ENCODE measurements around the gene CAMK2N1.

Gene CAMK2N1

GRCh38 chr1:20486457-20487235, 636 bp upstream of the CAMK2N1 start:
- TF ChIP-seq GATA3 (IDR thresholded peaks at IDR 0.05; ENCODE audit: low read depth, low read length) (no peak), GATA2 (IDR thresholded peaks at IDR 0.05; ENCODE audit: low read depth, low read length) (no peak)

DNA sequence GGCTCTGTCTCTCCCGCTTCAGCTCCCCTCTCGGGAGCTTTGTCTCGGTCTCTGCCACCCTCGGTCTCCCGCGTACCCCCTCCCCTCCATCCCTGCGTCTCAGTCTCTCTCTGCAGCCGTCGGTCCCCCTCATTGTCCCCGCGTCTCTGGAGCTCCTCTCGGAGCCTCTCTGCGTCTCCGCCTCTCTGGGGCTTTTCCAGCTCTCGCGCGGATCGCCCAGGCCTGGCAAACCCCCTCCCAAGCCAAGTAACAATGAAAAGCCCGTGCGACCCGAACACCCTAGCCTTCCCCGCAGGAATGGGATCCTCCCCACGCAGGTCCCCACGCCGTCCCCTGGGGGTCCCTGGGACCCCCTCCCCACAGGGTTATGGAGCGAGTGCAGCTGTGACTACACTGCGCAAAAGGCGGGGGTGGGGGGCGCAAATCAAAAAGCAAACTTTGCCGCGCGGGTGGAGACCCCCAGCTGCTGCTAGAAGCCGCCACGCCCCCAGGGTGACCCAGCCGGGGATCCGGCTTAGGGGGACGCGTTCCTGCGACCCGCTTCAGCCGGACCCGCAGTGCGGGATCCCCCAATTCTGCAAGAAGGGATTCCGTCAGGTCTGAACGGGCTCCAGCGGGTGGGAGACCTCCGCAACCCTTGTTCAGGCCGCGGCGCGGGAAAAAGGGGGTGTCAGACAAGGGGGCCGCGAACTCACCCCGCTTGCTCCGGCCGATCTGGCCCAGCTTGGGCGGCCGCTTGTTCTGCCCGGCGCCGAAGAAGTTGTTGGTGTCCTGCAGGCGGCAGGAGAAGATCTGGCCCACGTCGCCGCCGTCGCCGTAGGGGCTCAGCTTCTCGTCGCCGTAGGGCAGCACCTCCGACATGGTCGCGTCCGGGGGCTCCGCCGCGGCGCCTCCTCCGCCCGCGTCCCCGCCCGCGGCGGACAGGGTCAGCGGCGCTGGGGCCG, 1.2 kb downstream of the CAMK2N1 start:
- TF ChIP-seq GATA3 (IDR thresholded peaks at IDR 0.05; ENCODE audit: low read depth, low read length) (no peak), GATA2 (IDR thresholded peaks at IDR 0.05; ENCODE audit: low read depth, low read length) (no peak)

DNA sequence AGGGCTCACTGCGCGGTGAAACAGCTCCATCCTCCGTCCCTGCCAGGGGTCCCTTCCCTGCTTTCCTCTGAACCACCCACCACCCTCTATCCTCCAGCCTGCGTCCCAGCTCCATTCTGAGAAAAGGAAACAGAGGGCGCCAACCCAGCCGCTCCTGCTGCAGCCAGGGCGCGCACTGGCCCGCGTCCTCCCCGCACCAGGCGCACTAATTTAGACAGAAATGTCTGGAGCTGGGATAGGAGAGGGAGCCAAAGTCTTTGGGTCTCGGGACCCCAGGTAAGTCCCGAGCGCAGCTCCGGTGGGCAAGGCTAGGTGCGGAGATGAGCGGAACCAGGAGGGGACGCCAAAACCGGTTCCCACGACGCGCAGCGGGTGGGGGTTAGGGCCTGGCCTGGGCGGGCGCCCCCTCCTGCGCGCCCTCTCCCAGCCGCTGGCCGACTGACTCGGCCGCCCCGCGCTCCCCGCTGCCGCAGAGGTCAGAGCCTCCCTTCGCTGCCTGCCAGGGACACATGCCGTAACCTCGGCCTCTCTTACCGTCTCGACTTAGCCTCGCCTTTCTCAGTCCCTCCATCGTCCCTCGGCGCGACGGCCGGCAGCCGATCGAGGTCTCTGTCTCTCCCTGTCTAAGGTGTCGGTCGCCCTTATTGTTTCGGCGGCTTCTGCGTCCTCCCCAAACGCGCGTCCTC, 2.0 kb downstream of the CAMK2N1 start:
- TF ChIP-seq GATA2 (IDR thresholded peaks at IDR 0.05; ENCODE audit: low read depth, low read length) (no peak), GATA3 (IDR thresholded peaks at IDR 0.05; ENCODE audit: low read depth, low read length) (no peak)

GRCh38 chr1:20483098-20483832, 2.7 kb downstream of the CAMK2N1 start:
- TF ChIP-seq GATA2 (IDR thresholded peaks at IDR 0.05; ENCODE audit: low read depth, low read length) (no peak), GATA3 (IDR thresholded peaks at IDR 0.05; ENCODE audit: low read depth, low read length) (no peak)

DNA sequence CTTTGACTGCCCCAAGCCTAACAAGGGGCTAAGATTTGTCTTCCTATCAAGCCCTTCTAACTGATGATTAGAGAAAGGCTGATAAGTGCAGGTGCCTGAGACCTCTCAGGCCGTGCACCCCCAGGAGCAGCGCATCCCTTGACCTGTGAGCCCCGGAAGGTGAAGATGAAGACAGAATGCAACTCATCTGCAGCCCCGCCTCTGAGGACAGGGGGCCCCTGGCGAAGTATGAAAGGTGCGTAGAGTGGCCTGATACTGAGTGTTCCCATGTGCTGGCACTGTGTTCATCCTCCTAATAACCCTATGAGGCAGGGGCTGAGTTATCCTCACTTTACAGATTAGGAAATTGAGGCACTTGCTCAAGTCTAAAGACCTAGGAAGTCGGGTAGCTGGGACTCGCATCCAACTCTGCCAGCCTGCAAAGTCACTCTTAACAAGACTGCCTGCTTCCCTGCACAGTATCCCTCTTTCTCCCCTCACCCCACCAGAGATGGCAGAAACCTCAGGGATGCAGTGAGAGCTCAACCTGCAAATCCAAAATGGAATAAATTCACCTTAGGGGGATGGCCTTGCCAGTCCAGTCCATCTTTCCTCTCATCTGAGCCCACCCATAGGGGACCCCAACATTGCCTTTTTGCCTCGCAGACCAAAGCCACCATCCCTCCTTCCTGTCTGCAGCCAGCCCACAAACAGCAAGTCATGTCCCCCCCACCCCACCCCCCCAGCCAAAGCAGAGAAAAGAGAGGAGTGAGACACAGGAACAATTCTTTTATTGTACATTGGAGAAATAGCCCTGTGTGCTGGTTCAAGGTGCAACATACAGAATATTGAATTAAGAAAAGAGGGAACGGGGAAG, 4.1 kb downstream of the CAMK2N1 start:
- TF ChIP-seq GATA3 (IDR thresholded peaks at IDR 0.05; ENCODE audit: low read depth, low read length) (no peak), GATA2 (IDR thresholded peaks at IDR 0.05; ENCODE audit: low read depth, low read length) (no peak)

DNA sequence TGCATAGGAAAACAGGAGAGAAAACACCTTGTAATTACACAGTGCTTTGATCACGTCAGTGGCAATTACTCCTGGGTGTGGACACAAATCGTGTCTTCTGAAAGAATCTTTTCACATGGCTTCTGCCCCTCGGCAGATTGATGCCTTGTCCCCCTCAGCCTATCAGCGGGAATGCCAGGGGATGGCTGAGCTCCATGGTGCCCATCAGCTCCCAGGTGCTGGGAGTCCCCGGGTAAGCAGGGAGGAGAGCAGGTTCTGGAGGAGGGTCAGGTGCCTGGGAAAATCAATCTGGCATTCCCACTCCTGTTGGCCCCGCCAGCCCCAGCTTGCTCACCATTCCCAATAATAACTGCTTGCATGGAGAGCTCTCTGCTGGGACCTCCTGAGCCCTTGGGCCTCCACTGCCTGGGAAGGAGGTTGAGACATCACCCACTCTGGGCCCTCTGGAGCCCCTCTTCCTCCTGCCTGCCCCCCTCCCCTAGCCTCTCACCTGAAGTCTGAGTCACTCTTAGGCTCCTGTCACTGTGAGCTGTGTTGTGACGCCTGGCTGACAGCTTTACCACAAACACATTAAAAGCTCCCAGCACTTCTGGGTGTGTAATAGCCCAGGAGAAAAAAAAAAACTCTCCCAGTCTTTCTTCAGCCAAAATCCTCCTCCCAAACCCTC, 4.9 kb downstream of the CAMK2N1 start:
- no peak for TF ChIP-seq GATA3 (IDR thresholded peaks at IDR 0.05; ENCODE audit: low read depth, low read length)
- no peak for TF ChIP-seq GATA2 (IDR thresholded peaks at IDR 0.05; ENCODE audit: low read depth, low read length)

- TF ChIP-seq GATA2 (IDR thresholded peaks at IDR 0.05; ENCODE audit: low read depth, low read length) (no peak), GATA3 (IDR thresholded peaks at IDR 0.05; ENCODE audit: low read depth, low read length) (no peak)
Measured at GRCh38 chr1:20480243-20480944, 5.6 kb downstream of the CAMK2N1 start.

DNA sequence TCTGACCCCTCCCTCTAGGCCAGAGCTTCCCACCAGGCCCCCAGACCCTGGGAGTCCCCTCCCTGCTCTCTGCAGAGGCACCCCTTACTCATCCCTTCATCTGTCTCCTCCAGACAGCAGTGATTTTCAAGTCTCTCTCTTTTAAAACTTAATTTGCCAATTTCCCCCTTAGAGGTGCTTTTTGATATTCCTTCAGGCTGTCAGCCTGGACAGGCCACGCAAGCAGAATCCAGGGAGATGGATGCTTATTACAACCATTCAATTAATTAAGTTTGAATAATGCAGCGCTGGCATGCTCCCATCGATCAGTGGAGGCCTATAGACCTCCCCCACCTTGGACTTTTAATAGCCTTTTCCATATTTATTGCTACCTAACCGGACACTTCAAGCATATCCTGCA, 6.2 kb downstream of the CAMK2N1 start:
- TF ChIP-seq GATA2 (IDR thresholded peaks at IDR 0.05; ENCODE audit: low read depth, low read length) (no peak), GATA3 (IDR thresholded peaks at IDR 0.05; ENCODE audit: low read depth, low read length) (no peak)

DNA sequence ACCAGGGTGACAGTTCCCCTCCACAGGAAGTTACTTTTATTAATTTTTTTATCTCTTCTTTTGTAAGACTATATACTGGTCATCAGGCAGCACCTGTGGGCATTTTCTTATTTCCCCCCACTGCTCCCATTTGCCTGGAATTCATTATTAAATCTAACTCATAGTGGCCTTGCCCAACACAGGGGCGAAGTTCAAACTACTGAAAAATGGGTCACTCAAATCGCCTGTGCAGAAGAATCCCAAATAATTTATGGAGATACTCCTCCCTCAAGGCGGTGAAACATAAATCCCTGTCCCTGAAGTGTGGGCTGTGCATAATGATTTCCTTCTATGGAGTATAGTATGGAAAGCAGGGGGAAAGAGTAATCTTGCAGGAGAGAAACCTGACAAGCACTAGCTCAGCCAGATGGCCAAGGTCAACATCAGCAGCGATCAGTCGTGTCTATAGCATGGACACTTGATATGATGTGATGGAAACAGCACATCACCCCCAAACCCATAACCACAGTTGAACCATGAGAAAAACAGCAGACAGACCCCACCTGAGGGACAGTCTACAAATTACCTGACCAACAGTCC, 7.9 kb downstream of the CAMK2N1 start:
- no peak for TF ChIP-seq GATA2 (IDR thresholded peaks at IDR 0.05; ENCODE audit: low read depth, low read length)
- TF ChIP-seq GATA3 (IDR thresholded peaks at IDR 0.05; ENCODE audit: low read depth, low read length) = no peak

DNA sequence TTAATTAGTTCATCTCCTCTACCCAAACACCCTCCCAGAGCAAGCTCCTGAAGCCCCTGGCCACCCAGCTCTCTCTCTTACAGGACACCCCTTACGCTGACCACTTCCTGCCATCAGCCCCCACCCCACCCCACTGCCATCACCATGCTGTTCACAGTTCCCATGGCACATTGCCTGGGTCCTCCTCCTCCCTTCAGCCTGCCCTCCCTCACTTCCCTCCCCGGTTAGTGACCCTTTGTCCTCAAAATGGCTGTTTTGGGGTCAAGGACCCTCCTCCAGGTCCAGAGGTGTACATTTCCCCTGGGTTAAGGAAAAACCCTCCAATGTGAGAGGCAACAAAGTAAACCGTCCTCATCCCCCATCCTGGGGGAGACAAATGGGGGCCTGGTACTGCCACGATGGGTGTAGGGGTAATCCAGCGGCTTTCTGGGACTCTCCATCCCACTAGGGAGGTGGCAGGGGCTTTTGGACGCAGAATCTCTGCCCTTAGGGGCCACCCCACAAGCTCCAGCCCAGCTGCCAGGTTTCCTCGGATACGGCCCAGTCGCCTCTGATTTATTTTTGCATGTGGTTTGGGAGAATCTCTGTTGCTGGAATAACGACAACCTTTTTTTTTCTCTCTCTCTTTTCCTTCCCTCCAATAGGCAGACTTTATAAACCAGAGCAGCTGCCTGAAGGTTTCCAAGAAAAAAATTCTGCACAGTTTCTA, 8.5 kb downstream of the CAMK2N1 start:
- TF ChIP-seq GATA2 (IDR thresholded peaks at IDR 0.05; ENCODE audit: low read depth, low read length) (no peak), GATA3 (IDR thresholded peaks at IDR 0.05; ENCODE audit: low read depth, low read length) (no peak)
